Endometrium (tissue), 2 donors: ENCODE results near the gene ZDHHC11B.

ENCODE experiments used
- FAIRE-seq: peaks from 2 replicates; lab custom pipeline; 2012; peaks lifted over from hg19 to GRCh38; lab: Jason Lieb, UNC
- donor health status: control.
- donor health status: control.

The ZDHHC11B gene

DNA sequence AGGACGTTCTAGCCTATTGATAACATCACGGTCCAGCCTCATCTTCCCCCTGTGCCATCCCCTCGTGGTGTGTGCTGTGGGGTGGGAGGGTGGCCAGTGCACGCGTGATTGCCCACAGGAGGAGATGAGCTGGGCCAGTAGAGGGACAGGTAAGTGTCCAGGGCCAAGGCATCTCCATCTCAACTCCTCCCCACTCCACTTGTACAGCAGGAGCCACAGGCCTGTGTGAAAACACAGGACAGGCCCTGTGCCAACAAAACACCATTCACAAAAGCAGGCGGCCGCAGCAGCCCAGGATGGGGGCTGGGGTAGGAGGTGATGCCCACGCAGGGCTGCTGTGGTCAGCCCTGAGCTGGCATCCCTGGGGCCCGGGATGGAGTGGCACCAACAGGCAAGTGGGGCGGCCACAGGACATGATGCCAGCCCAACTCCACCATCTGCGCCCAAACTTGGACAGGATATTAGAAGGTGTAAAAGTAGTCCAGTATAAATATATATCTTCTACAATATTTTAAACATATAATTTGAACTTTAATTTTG is 124.0 kb downstream of the ZDHHC11B start:
- FAIRE-seq: no peak
